NCI-H2227 (cell line): ENCODE measurements around the gene PLEKHA4.

Experiments used
- DNase-seq: peaks from one replicate; lab custom pipeline; 2025; ENCODE audit not compliant: unreplicated experiment; lab: John Stamatoyannopoulos, UW

The PLEKHA4 gene

DNA sequence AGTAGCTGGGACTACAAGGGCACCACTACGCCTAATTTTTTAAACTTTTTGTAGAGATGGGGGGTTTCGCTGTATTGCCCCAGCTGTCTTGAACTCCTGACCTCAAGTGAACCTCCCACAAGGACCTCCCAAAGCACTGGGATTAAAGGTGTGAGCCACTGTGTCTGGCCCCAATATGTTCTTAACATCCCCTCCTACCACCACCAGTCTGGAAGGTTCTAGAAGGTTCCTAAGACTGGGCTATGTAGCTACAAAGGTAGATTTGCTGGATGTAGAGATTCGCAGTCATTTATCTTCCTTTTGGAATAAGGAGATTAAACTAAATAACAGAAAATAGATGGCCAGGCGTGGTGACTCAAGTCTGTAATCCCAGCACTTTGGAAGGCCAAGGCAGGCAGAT lies 37.5 kb downstream of the PLEKHA4 start:
- no peak for DNase-seq

DNA sequence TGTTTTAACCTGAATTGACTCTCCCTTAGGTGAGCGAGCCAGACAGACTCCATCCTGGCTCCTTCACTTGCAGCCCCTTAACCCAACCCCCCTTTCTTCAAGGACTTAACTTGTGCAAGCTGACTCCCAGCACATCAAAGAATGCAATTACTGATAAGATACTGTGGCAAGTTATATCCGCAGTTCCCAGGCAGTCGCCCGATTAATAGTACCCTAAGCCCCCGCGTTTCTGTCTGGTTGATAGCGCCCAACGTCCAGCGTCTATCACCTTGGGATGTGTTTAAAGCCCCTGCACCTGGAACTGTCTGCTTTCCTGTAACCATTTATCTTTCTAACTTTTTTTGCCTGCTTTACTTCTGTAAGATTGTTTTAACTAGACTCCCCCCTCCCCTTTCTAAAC lies 38.3 kb downstream of the PLEKHA4 start:
- no peak for DNase-seq

DNA sequence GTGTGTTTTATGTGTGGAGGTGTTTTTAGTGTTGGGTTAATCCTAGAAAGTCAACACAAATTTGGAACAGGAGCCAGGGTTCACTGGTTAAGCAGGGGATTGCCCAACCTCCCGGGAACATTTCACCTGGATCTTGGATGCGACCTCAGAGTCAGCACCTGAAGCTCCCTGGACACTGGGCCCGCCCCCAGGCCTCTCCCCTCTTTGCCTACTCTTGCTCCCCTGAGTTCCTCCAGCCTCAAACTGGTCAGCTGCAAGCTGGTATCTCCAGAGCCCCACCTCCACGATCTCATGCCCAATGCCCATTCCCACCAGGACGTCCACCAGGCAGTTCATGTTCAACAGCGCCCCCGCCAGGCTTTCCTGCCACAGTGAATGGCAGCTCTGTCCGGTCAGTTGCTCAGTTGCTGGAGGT lies 41.8 kb downstream of the PLEKHA4 start:
- no peak for DNase-seq

DNA sequence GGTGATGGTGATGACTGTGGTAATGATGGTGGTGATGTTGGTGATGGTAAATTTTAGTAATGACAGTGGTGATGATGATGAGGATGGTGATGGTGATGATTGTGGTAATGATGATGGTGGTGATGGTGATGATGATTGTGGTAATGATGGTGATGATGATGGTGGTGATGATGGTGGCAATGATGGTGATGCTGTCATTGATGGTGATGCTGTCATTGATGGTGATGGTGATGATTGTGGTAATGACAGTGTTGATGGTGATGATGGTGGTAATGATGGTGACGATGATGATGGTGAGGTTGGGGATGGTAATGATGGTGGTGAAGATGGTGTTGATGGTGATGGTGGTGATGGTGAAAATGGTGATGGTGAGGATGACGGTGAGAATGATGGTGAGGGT lies 45.9 kb downstream of the PLEKHA4 start:
- no peak for DNase-seq

- DNase-seq, result no peak
Measured at GRCh38 chr19:48821633-48822032, 46.8 kb downstream of the PLEKHA4 start.

DNA sequence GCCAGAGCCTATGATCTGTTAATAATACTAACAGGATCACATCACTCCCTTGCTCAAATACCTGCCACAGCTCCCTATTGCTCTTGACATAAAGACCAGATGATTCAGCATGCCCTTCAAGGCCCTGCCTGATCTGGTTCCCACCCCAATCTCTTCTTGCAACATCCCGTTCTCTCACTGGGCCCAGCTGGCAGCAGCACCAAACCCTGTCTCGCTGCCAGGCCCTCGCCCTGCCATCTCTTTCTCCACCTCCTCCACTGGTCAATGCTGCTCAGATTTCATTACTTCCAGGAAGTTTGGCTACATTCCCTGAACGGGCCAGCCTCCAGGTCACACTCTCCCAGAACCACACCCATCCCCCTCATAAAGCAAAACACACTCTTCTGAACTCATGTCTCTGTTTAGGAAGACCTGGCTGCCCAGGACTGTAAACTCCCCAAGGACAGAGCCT lies 49.0 kb downstream of the PLEKHA4 start:
- no peak for DNase-seq

- DNase-seq, result no peak
Measured at GRCh38 chr19:48818234-48818820, 50.1 kb downstream of the PLEKHA4 start.

DNA sequence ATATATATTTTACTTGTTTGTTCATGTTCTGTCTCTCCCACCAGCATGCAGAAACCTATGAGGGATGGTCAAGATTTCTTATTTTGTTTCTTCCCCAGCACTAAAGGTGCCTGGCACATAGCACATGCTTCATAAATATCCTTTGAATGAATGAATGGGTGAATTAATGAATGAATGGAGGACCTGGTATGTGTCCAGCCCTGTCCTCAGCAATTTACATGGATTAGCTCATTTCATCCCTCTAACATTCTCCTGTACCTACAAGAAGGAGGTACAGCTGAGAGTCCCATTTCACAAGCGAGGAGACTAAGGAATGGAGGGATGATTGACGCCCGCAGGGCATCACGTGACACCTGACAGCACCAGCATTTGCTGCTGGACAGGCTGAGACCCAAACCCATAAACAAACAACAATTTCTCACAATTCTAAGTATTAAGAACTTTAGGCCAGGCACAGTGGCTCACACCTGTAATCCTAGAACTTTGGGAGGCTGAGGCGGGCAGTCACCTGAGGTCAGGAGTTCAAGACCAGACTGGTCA lies 50.8 kb downstream of the PLEKHA4 start:
- DNase-seq, result no peak

- peak; percentile 47 for DNase-seq
Measured at GRCh38 chr19:48815870-48816501, 52.4 kb downstream of the PLEKHA4 start.

DNA sequence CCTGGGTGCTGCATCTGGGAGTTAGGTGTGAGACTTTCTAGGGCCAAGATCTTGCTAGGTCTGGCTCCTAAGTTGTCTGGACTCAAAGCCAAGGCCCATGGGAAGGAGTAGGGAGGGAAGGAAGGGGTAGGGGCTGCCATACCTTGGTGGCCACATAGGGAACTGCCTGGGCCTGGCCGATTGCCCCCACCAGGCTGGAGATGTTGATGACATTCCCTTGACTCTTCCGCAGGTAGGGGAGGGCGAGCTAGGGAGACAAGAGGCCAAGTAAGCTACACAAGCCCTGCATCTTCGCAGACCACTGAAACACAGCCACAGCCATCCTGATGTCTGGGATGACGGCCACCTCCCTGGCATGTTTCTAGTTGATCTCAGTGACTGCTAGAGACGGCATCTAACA lies 53.5 kb downstream of the PLEKHA4 start:
- no peak for DNase-seq

GRCh38 chr19:48813123-48813913 lies 55.1 kb downstream of the PLEKHA4 start:
- DNase-seq, result no peak

DNA sequence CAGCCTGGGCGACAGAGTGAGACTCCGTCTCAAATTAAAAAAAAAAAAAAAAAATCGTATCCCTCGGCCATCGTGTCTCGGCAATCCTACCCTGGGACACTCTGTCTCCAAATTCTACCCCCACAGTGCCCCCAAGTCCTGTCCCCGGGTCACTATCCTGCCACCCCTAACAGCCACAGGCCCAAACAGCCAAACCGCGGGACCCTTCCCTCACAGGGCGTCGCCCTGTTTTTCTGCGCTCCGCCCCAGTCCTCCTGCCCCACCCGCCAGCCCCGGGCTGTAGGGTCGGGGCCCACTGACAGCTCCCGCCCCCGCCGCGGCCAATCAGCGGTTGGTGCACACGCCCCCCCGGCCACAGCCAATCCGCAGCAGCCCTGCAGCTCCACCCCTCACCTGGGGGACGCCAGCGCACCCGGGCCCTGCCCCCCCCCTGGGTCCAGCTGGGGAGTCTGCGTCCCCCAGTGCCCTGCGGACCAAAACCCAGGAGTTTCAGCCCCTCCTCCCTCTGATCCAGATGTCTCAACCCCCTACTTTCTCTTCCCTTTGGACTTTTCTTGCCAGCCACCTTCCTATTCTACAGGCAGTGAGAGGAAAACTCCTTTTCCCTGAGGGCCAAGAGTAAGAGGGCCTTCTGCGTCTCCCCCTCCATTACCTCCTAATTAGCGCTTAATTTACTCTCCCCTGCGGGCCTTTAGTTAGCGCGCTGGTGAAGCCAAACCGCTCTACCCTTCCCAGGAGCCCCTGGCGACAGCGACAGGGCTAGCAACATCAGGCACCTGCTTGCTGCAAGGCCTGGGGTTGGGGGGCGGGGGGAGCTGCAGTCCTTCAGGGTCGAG lies 56.1 kb downstream of the PLEKHA4 start:
- peak; percentile 88 for DNase-seq

- no peak for DNase-seq
Measured at GRCh38 chr19:48810151-48810550, 58.3 kb downstream of the PLEKHA4 start.

DNA sequence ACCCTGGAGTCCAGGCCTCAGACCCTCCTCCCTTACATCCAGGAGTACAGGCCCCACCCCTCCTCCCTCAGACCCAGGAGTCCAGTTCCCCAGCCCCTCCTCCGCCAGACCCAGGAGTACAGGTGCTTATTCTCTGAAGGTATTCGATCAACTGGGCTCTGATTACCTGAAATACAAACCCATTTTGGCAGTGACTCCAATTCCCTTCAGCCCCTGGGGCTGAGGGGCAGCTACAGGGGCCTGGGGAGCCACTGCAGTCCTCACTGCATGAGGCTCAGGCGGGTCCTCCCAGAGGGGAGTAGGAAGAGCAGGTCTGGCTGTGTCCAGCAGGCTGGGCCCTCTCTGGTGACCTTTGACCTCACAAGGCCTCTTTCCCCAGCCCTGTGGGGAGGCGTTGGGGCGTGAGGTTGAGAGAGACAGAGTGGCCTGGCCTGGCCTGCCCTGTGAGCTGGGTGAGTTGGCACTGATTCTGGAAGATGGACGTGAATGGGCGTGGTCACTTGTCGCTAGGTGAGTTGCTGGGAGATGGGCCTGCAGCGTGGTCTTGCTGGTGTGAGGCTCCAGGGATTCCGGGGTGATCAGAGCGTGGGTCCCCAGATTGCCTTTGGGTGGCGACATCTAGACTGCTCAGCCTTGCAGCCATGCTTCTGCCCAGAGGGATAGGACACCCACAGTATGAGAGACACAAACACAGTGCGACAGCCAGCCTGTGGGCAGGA lies 60.7 kb downstream of the PLEKHA4 start:
- no peak for DNase-seq

- peak; percentile 10 for DNase-seq
Measured at GRCh38 chr19:48806818-48807589, 61.4 kb downstream of the PLEKHA4 start.

GRCh38 chr19:48806518-48806817 lies 61.9 kb downstream of the PLEKHA4 start:
- peak; percentile 54 for DNase-seq

DNA sequence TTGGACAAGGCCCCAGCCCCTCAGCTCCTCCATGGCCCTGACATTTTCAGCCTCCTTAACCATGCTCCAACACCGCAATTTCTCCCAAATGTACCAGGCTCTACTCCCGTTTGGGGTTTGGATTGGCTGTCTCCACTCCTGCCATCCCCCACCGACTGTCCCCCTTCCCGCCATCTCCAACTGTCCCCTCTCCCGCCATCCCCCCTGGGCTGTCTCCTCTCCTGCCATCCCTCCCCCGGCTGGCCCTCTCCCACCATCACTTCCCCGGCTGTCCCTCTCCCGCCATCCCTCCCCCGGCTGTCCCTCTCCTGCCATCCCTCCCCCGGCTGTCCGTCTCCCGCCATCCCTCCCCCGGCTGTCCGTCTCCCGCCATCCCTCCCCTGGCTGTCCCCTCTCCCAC lies 63.0 kb downstream of the PLEKHA4 start:
- DNase-seq, result no peak

DNA sequence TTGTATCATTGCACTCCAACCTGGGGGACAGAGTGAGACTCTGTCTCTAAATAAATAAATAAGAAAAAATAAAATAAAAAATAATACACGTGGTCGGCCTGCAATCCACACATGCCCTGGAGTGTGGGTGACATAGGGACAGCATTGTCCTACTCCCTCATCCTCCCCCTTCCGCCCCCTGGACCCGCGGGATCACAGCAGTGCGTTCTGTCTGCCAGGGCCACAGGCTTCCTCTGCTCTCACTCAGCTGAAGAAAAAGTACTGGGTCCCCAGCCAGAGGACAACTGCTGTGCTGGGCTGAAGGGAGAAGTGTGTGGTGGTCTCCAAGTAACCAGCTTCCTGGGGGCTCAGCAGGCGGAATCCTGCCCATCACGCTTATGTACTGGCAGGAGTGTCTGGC lies 63.9 kb downstream of the PLEKHA4 start:
- DNase-seq, result no peak

DNA sequence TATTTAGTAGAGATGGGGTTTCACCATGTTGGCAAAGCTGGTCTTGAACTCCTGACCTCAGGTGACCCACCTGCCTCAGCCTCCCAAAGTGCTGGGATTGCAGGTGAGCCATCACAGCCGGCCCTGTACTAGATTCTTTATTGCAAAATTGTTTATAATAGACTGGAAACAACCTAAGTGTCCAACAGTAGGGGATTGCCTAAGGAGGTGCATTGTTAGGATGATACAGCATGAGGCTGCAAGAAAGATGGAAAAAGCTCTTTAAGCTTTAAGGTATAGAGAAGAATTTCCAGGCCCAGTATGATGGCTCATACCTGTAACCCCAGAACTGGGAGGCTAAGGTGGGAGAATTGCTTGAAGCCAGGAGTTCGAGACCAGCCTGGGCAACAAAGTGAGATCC lies 65.8 kb downstream of the PLEKHA4 start:
- DNase-seq, result no peak
